IMR-90 (cell line): ENCODE measurements around the gene CENPK. TPM values are rescaled to one million over a fixed set of nuclear protein-coding genes. Genes with fewer than 3 reads are reported as not detected.

ENCODE experiments used
- ATAC-seq: fragments of 200-7000 bp; cut with Tn5 transposase; 2 replicates; pipeline ENCODE4 v1.9.1; 2020; ENCODE audit warnings: low read depth, mild to moderate bottlenecking, moderate library complexity
- BruUV-seq: library from RNA; stranded (reverse); fragments of 400-500 nt; replicated peaks from 2 replicates; lab custom pipeline; 2021; lab: Mats Ljungman, UMichigan
- CTCF ChIA-PET: fragments of 300-600 bp; formaldehyde crosslinking; extraction: SDS; loops from one replicate; lab custom pipeline; 2021; ENCODE audit warnings: antibody characterized with exemption; lab: Yijun Ruan, JAX
- POLR2A ChIA-PET: fragments of 300-600 bp; sonication (Branson Sonifier 250); formaldehyde crosslinking; loops from one replicate; lab custom pipeline; 2022; ENCODE audit warnings: antibody characterized with exemption; ENCODE audit not compliant: unreplicated experiment; lab: Charles Lee
- DNase-seq: peaks from one replicate; pipeline ENCODE4 v3.0.0; 2013
- H2AFZ ChIP-seq: replicated peaks from 2 replicates; pipeline ENCODE3; 2013; ENCODE audit warnings: low read length, mild to moderate bottlenecking; ENCODE audit not compliant: poor library complexity
- H2AK5ac ChIP-seq: 2 replicates; pipeline ENCODE4 v1.6.1; 2013; ENCODE audit warnings: low read depth, low read length, inconsistent platforms
- H2AK9ac ChIP-seq: replicated peaks from 2 replicates; pipeline ENCODE3; 2013; ENCODE audit warnings: mild to moderate bottlenecking, low read depth, low read length, moderate library complexity; ENCODE audit not compliant: poor library complexity
- H2BK120ac ChIP-seq: 2 replicates; pipeline ENCODE4 v1.6.1; 2013; ENCODE audit warnings: low read depth, low read length, inconsistent platforms
- H2BK15ac ChIP-seq: 3 replicates; pipeline ENCODE4 v1.6.1; 2013; ENCODE audit warnings: low read depth, low read length, inconsistent platforms
- H2BK20ac ChIP-seq: 2 replicates; pipeline ENCODE4 v1.6.1; 2013; ENCODE audit warnings: low read depth, mild to moderate bottlenecking, inconsistent platforms, low read length, moderate library complexity
- H2BK5ac ChIP-seq: 2 replicates; pipeline ENCODE4 v1.6.1; 2013; ENCODE audit warnings: mild to moderate bottlenecking, low read depth, low read length, inconsistent platforms; ENCODE audit not compliant: poor library complexity, severe bottlenecking
- H3K14ac ChIP-seq: replicated peaks from 2 replicates; pipeline ENCODE4 v1.6.1; 2013; ENCODE audit warnings: low read depth, low read length, inconsistent platforms
- H3K18ac ChIP-seq: 2 replicates; pipeline ENCODE4 v1.6.1; 2013; ENCODE audit warnings: low read depth, low read length, control low read depth
- H3K23ac ChIP-seq: 2 replicates; pipeline ENCODE4 v1.6.1; 2013; ENCODE audit warnings: low read depth, low read length, inconsistent platforms
- H3K27ac ChIP-seq: 2 replicates; pipeline ENCODE4 v1.5.1; 2013; ENCODE audit warnings: mild to moderate bottlenecking, control low read depth, low read length; ENCODE audit not compliant: insufficient read depth
- H3K27me3 ChIP-seq: 2 replicates; pipeline ENCODE4 v1.6.1; 2013; ENCODE audit warnings: low read length; ENCODE audit not compliant: control insufficient read depth, insufficient read depth
- H3K36me3 ChIP-seq: 2 replicates; pipeline ENCODE4 v1.6.1; 2013; ENCODE audit warnings: low read length, mixed read lengths; ENCODE audit not compliant: control insufficient read depth, insufficient read depth
- H3K4ac ChIP-seq: 2 replicates; pipeline ENCODE4 v1.6.1; 2013; ENCODE audit warnings: low read depth, low read length, inconsistent platforms
- H3K4me1 ChIP-seq: 2 replicates; pipeline ENCODE4 v1.6.1; 2013; ENCODE audit warnings: low read length, mixed read lengths; ENCODE audit not compliant: control insufficient read depth, insufficient read depth
- H3K4me2 ChIP-seq: 2 replicates; pipeline ENCODE4 v1.6.1; 2013; ENCODE audit warnings: low read depth, mild to moderate bottlenecking, control low read depth, low read length, moderate library complexity
- H3K4me3 ChIP-seq: 2 replicates; pipeline ENCODE4 v1.5.1; 2013; ENCODE audit warnings: low read depth, mild to moderate bottlenecking, control low read depth, low read length, moderate library complexity; ENCODE audit not compliant: insufficient read depth
- H3K56ac ChIP-seq: 2 replicates; pipeline ENCODE4 v1.6.1; 2013; ENCODE audit warnings: low read length, inconsistent platforms; ENCODE audit not compliant: insufficient read depth; ENCODE audit errors: extremely low read depth
- H3K79me1 ChIP-seq, 2 experiments: 2 replicates each; pipeline ENCODE4 v1.6.1; 2013; ENCODE audit warnings: low read length in 2 of 2, inconsistent platforms in 1 of 2, low read depth in 1 of 2
- H3K9ac ChIP-seq: 2 replicates; pipeline ENCODE4 v1.6.1; 2013; ENCODE audit warnings: low read depth, low read length, control low read depth
- H3K9me1 ChIP-seq: 2 replicates; pipeline ENCODE4 v1.6.1; 2013; ENCODE audit warnings: low read length, inconsistent platforms; ENCODE audit not compliant: insufficient read depth
- H3K9me3 ChIP-seq: 2 replicates; pipeline ENCODE4 v1.6.1; 2013; ENCODE audit warnings: low read length; ENCODE audit not compliant: control insufficient read depth, insufficient read depth
- H4K20me1 ChIP-seq: 2 replicates; pipeline ENCODE4 v1.6.1; 2013; ENCODE audit warnings: low read length, inconsistent platforms; ENCODE audit not compliant: insufficient read depth
- H4K5ac ChIP-seq: 2 replicates; pipeline ENCODE4 v1.6.1; 2013; ENCODE audit warnings: mild to moderate bottlenecking, low read depth, low read length, control low read depth
- H4K8ac ChIP-seq, 2 experiments: 2 replicates each; pipeline ENCODE4 v1.6.1; 2013; ENCODE audit warnings: low read depth in 2 of 2, low read length in 2 of 2, control low read depth in 1 of 2, inconsistent platforms in 1 of 2
- H4K91ac ChIP-seq: 2 replicates; pipeline ENCODE4 v1.6.1; 2013; ENCODE audit warnings: low read depth, low read length, inconsistent platforms; ENCODE audit not compliant: insufficient read depth
- CHD1 ChIP-seq: IDR thresholded peaks from 2 replicates; pipeline ENCODE4 v1.6.1; 2012; ENCODE audit warnings: low read depth, low read length, improper control_type of control experiment
- ELK1 ChIP-seq: fragments of 150-350 bp; IDR thresholded peaks from 2 replicates; pipeline ENCODE4 v1.6.1; 2016; ENCODE audit warnings: low read depth, mild to moderate bottlenecking, low read length, moderate library complexity, borderline replicate concordance
- FOS ChIP-seq: fragments of 150-350 bp; IDR thresholded peaks from 2 replicates; pipeline ENCODE4 v1.6.1; 2016; ENCODE audit warnings: low read depth, low read length
- MAZ ChIP-seq: IDR thresholded peaks from 2 replicates; pipeline ENCODE4 v1.6.1; 2012; ENCODE audit warnings: low read depth, mild to moderate bottlenecking, low read length, improper control_type of control experiment, moderate library complexity, borderline replicate concordance
- MXI1 ChIP-seq: IDR thresholded peaks from 2 replicates; pipeline ENCODE4 v1.6.1; 2012; ENCODE audit warnings: low read depth, mild to moderate bottlenecking, low read length, moderate library complexity, borderline replicate concordance
- RAD21 ChIP-seq: IDR thresholded peaks from 2 replicates; pipeline ENCODE4 v1.6.1; 2012; ENCODE audit warnings: low read length, improper control_type of control experiment
- USF2 ChIP-seq: fragments of 150-350 bp; IDR thresholded peaks from 2 replicates; pipeline ENCODE4 v1.6.1; 2017; ENCODE audit warnings: mild to moderate bottlenecking, antibody characterized with exemption, low read length, low read depth
- WGBS, 2 experiments: methylation state at CpG; one replicate each; pipeline versions ENCODE4 v1.1.5 to v1.1.7; 2013; ENCODE audit warnings: missing lambda C conversion rate in 2 of 2; ENCODE audit not compliant: insufficient read length in 1 of 2; ENCODE audit errors: extremely low coverage in 2 of 2; 5-methylcytosine and 5-hydroxymethylcytosine counted together
- dilution Hi-C: fragments of 300-500 bp; cut with HindIII; formaldehyde crosslinking; loops from one replicate; pipeline ENCODE4 v1.14.3; 2018; ENCODE audit warnings: low sequenced_read_pairs; ENCODE audit not compliant: unreplicated experiment
- in situ Hi-C: fragments of 300-500 bp; cut with MboI; formaldehyde crosslinking; loops from 3 replicates; pipeline ENCODE4 v1.14.3; 2019; ENCODE audit warnings: low sequenced_read_pairs, inconsistent platforms, mixed read lengths
- intact Hi-C: fragments of 100-400 bp; cut with micrococcal nuclease; formaldehyde crosslinking; loops from 2 replicates; pipeline ENCODE4 v1.10.0; 2022
- polyA plus RNA-seq, 3 experiments: library from polyadenylated mRNA; depleted of rRNA; stranded (reverse); fragments of >200 nt; gene quantifications; 2 replicates each; pipeline ENCODE4 v1.2.3, GENCODE V29; 2012; ENCODE audit warnings: low replicate concordance in 1 of 3
- total RNA-seq: library from RNA; depleted of rRNA; stranded (reverse); fragments of >200 nt; gene quantifications from 2 replicates; pipeline ENCODE4 v1.2.3, GENCODE V29; 2012
- TF ChIP-seq, protein P1 (sequence below): conservative IDR thresholded peaks from 2 replicates; pipeline ENCODE4 v1.5.1; 2012; ENCODE audit warnings: mild to moderate bottlenecking, low read depth, low read length, improper control_type of control experiment

The CENPK gene
- total and polyA plus RNA-seq, 2 of the 4 experiments (the other 2 are of a cell fraction), result 5.6 to 9.4 TPM

DNA sequence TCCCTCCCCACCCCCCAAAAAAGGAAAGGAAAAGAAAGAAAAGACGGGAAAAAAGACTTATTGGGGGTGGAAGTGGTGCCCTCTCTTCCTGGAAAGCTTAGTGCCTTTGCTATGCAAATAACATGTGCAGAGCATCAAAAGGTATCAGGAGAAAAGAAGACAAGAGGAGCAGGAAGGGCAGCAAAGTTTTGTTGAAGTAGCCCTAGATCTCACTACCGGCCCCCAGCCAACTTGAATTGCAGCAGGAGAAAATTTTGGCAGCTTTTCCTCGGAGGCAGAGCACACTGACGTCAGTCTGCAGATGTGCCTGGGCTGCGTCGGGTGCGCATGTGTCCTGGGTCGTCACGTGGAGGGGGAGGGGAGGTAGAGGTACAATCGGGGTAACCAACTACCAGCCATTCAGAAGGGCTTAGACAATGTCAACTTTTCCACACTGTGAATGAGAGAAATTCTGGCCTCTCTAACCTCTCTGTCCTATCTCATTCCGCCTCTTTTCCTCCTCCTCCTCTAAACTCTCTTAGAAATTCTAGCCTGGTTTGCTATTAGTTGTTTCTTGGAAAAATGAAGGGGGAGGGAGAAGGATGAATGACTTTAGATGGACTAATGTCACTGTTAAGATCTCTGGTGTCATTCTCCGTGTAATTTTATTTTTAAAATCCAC is 81.2 kb downstream of the CENPK start, which contains the start of gene ADAMTS6 (continued):
- TF ChIP-seq, protein P1, sequence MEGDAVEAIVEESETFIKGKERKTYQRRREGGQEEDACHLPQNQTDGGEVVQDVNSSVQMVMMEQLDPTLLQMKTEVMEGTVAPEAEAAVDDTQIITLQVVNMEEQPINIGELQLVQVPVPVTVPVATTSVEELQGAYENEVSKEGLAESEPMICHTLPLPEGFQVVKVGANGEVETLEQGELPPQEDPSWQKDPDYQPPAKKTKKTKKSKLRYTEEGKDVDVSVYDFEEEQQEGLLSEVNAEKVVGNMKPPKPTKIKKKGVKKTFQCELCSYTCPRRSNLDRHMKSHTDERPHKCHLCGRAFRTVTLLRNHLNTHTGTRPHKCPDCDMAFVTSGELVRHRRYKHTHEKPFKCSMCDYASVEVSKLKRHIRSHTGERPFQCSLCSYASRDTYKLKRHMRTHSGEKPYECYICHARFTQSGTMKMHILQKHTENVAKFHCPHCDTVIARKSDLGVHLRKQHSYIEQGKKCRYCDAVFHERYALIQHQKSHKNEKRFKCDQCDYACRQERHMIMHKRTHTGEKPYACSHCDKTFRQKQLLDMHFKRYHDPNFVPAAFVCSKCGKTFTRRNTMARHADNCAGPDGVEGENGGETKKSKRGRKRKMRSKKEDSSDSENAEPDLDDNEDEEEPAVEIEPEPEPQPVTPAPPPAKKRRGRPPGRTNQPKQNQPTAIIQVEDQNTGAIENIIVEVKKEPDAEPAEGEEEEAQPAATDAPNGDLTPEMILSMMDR, result no peak

GRCh38 chr5:65481171-65481581 is 81.8 kb downstream of the CENPK start:
- CTCF ChIA-PET, result interaction anchor here (1.1 to 1.2 kb wide), 2 partner anchors 522 to 837 kb away, joined by 3 to 7 read pairs; no protein-coding TSS in a partner anchor
- H3K4me1 ChIP-seq, result peaks cover 2% of the 10 kb centered on the region; the same call in 1 of the 2 replicates
- ATAC-seq, result peak; percentile 6
- H2BK15ac ChIP-seq, result no peak overlapping the region
- H3K27ac ChIP-seq, result peak overlapping the region; percentile 44
- peak overlapping the region; percentile 68 to 83 for H4K8ac ChIP-seq
- intact Hi-C loops, result loop anchor here (1.0 to 5.0 kb wide), 3 partner anchors 282 to 339 kb away; no protein-coding TSS in a partner anchor
- no peaks in the 10 kb centered on the region for H4K20me1 ChIP-seq
- no peaks in the 10 kb centered on the region for H3K27me3 ChIP-seq
- in situ Hi-C loops, result loop anchor here (5.0 to 10.0 kb wide), 5 partner anchors 284 to 846 kb away; no protein-coding TSS in a partner anchor
- peak overlapping the region; percentile 98 for H2BK5ac ChIP-seq
- POLR2A ChIA-PET, result interaction anchor here (0.6 to 1.3 kb wide), 4 partner anchors 16 to 388 kb away, joined by 3 to 9 read pairs (median 4); no protein-coding TSS in a partner anchor
- H3K9ac ChIP-seq, result peak overlapping the region; percentile 97
- H2AK5ac ChIP-seq, result no peak overlapping the region
- peak overlapping the region; percentile 86 for H2BK120ac ChIP-seq
- no CpG with 5 or more reads among the region's 7 CpGs for WGBS, 2 experiments
- H3K4me3 ChIP-seq, result peak overlapping the region; percentile 88
- H4K91ac ChIP-seq, result peak overlapping the region; percentile 91
- H2AK9ac ChIP-seq, result peak overlapping the region; percentile 20
- H3K56ac ChIP-seq, result peak overlapping the region; percentile 91
- peak overlapping the region; percentile 68 for H3K4ac ChIP-seq
- H2BK20ac ChIP-seq, result peak overlapping the region; percentile 28; the same call in 1 of the 2 replicates
- peak overlapping the region; percentile 27 for H3K18ac ChIP-seq
- H2AFZ ChIP-seq, result peak overlapping the region; percentile 69
- no peaks in the 10 kb centered on the region for H3K36me3 ChIP-seq
- H4K5ac ChIP-seq, result peak overlapping the region; percentile 83; the same call in 1 of the 2 replicates
- TSS peak; percentile 48 for BruUV-seq
- H3K4me2 ChIP-seq, result peak overlapping the region; percentile 100
- DNase-seq, result no peak
- H3K9me3 ChIP-seq, result no peaks in the 10 kb centered on the region
- dilution Hi-C loops, result no loop called here
- H3K14ac ChIP-seq, result peak overlapping the region; percentile 79
- peaks cover under 1 to 10% of the 10 kb centered on the region in 2 experiments; a peak in 3 of 4 replicates for H3K79me1 ChIP-seq
- peak overlapping the region; percentile 49; the same call in 1 of the 2 replicates for H3K23ac ChIP-seq
- H3K9me1 ChIP-seq, result no peaks in the 10 kb centered on the region
- TF ChIP-seq MAZ, result no peak
- no peak for TF ChIP-seq MXI1
- no peak for TF ChIP-seq FOS
- no peak for TF ChIP-seq USF2
- TF ChIP-seq RAD21, result no peak
- no peak; the same call in 1 of the 2 replicates for TF ChIP-seq CHD1
- no peak for TF ChIP-seq ELK1
